Body of pancreas (tissue), 4 donors: ENCODE results near the gene RNF213.

Experiments
- POLR2A ChIP-seq, 3 donors: fragments of 450-650 bp; IDR thresholded peaks; one replicate each; pipeline ENCODE4 v1.6.1; 2016; ENCODE audit warnings: antibody characterized with exemption in 3 of 3, mild to moderate bottlenecking in 2 of 3
- TF ChIP-seq, protein P1 (sequence below), 7 experiments: fragments of 450-650 bp in 4 of 7; fragments of 200-600 bp in 3 of 7; sonication (generic) in 3 of 7; IDR thresholded peaks; one replicate each; pipeline ENCODE4 v1.5.1; 2016 to 2019; ENCODE audit warnings: antibody characterized with exemption in 7 of 7

DNA sequence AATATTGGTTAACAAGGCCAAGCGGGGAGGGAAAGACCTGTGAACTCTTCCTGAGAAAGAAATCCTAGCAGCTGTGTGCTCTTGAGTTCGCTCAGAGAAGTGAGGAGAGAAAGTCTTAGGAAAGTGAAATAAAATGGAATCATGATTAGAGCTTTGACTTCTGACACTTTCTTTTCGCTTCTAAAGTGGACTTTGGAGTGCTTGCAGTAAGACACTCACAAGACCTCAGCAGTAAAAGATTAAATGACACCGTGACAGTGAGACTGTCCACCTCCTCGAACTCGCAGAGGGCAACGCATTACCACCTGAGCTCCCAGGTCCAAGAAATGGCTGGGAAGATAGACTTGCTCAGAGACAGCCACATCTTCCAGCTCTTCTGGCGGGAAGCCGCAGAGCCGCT lies 71.2 kb downstream of the RNF213 start:
- TF ChIP-seq, protein P1, sequence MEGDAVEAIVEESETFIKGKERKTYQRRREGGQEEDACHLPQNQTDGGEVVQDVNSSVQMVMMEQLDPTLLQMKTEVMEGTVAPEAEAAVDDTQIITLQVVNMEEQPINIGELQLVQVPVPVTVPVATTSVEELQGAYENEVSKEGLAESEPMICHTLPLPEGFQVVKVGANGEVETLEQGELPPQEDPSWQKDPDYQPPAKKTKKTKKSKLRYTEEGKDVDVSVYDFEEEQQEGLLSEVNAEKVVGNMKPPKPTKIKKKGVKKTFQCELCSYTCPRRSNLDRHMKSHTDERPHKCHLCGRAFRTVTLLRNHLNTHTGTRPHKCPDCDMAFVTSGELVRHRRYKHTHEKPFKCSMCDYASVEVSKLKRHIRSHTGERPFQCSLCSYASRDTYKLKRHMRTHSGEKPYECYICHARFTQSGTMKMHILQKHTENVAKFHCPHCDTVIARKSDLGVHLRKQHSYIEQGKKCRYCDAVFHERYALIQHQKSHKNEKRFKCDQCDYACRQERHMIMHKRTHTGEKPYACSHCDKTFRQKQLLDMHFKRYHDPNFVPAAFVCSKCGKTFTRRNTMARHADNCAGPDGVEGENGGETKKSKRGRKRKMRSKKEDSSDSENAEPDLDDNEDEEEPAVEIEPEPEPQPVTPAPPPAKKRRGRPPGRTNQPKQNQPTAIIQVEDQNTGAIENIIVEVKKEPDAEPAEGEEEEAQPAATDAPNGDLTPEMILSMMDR (IDR thresholded peaks at IDR 0.05), result no peak
- no peak for TF ChIP-seq POLR2A (IDR thresholded peaks at IDR 0.05)
